ENCODE measurements around the gene PKDREJ. TPM values are rescaled to one million over a fixed set of nuclear protein-coding genes. Genes with fewer than 3 reads are reported as not detected.

The PKDREJ gene
- total RNA-seq, 1 experiment from 2014 or later = not detected

GRCh38 chr22:46239261-46240048 lies 23.7 kb downstream of the PKDREJ start:
- H3K36me3 Mint-ChIP-seq (ENCODE audit: insufficient read depth, unreplicated experiment) = peaks cover 17% of the 10 kb centered on the region
- H3K27ac Mint-ChIP-seq (ENCODE audit: low read depth, unreplicated experiment) = no peak overlapping the region
- H3K9me3 Mint-ChIP-seq (ENCODE audit: unreplicated experiment) = no peaks in the 10 kb centered on the region
- DNase-seq (ENCODE audit: unreplicated experiment) = no peak
- no peak for TF ChIP-seq CTCF (IDR thresholded peaks at IDR 0.05; ENCODE audit: unreplicated experiment)
- CTCF ChIA-PET = no interaction called here
- intact Hi-C loops (cut with micrococcal nuclease) = no loop called here
- no peak overlapping the region for H3K4me3 Mint-ChIP-seq (ENCODE audit: unreplicated experiment)
- no peaks in the 10 kb centered on the region for H3K27me3 Mint-ChIP-seq (ENCODE audit: insufficient read depth, unreplicated experiment)
- POLR2A ChIA-PET = interaction anchor here (1.2 kb wide), 1 partner anchor 10 kb away, joined by 4 read pairs; the partner anchor contains the start of gene CDPF1
- no peaks in the 10 kb centered on the region for H3K4me1 Mint-ChIP-seq (ENCODE audit: insufficient read depth, unreplicated experiment)
- BruUV-seq (replicated peaks) = no TSS peak

DNA sequence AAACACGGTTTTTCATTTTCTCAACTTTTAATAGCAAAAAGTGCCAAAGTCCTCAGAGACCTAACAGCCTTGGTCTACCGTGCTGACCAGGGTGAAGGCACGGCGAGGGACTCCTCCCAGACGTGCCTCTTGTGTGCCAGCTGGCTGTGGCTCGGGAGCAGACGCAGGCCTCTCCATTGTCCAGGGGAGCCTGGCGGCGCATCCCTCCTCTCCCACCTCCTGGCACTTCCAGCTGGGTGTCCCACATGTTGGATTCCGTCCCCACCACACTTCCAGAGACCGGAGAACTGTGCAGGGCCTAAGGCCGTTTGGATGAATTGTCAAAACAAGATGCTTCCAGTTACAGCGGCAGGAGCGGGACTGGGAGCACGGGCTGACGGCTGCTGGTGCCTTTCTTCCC lies 24.6 kb downstream of the PKDREJ start:
- TF ChIP-seq CTCF (IDR thresholded peaks at IDR 0.05; ENCODE audit: unreplicated experiment) = no peak
- H3K36me3 Mint-ChIP-seq (ENCODE audit: insufficient read depth, unreplicated experiment) = peaks cover 17% of the 10 kb centered on the region
- no peaks in the 10 kb centered on the region for H3K9me3 Mint-ChIP-seq (ENCODE audit: unreplicated experiment)
- no peaks in the 10 kb centered on the region for H3K4me1 Mint-ChIP-seq (ENCODE audit: insufficient read depth, unreplicated experiment)
- H3K27me3 Mint-ChIP-seq (ENCODE audit: insufficient read depth, unreplicated experiment) = no peaks in the 10 kb centered on the region
- no peak overlapping the region for H3K27ac Mint-ChIP-seq (ENCODE audit: low read depth, unreplicated experiment)
- no peak for DNase-seq (ENCODE audit: unreplicated experiment)
- intact Hi-C loops (cut with micrococcal nuclease) = no loop called here
- H3K4me3 Mint-ChIP-seq (ENCODE audit: unreplicated experiment) = no peak overlapping the region
- no TSS peak for BruUV-seq (replicated peaks)
- ChIA-PET CTCF (no interaction called here), POLR2A (no interaction called here)

GRCh38 chr22:46237453-46238124 lies 25.6 kb downstream of the PKDREJ start:
- Mint-ChIP-seq H3K4me3 (ENCODE audit: unreplicated experiment) (no peak overlapping the region), H3K36me3 (ENCODE audit: insufficient read depth, unreplicated experiment) (peaks cover 14% of the 10 kb centered on the region), H3K27ac (ENCODE audit: low read depth, unreplicated experiment) (no peak overlapping the region), H3K27me3 (ENCODE audit: insufficient read depth, unreplicated experiment) (no peaks in the 10 kb centered on the region), H3K9me3 (ENCODE audit: unreplicated experiment) (no peaks in the 10 kb centered on the region), H3K4me1 (ENCODE audit: insufficient read depth, unreplicated experiment) (peaks cover 5% of the 10 kb centered on the region)
- no TSS peak for BruUV-seq (replicated peaks)
- ChIA-PET CTCF (interaction anchor here (0.6 to 1.0 kb wide), 2 partner anchors 10 to 226 kb away, joined by 3 to 4 read pairs; no protein-coding TSS in a partner anchor), POLR2A (no interaction called here)
- TF ChIP-seq CTCF (IDR thresholded peaks at IDR 0.05; ENCODE audit: unreplicated experiment) = no peak
- intact Hi-C loops (cut with micrococcal nuclease) = no loop called here
- DNase-seq (ENCODE audit: unreplicated experiment) = no peak

- intact Hi-C loops (cut with micrococcal nuclease) = no loop called here
- no peaks in the 10 kb centered on the region for H3K27me3 Mint-ChIP-seq (ENCODE audit: insufficient read depth, unreplicated experiment)
- DNase-seq (ENCODE audit: unreplicated experiment) = no peak
- peaks cover 6% of the 10 kb centered on the region for H3K36me3 Mint-ChIP-seq (ENCODE audit: insufficient read depth, unreplicated experiment)
- no peak for TF ChIP-seq CTCF (IDR thresholded peaks at IDR 0.05; ENCODE audit: unreplicated experiment)
- no peak overlapping the region for H3K4me3 Mint-ChIP-seq (ENCODE audit: unreplicated experiment)
- ChIA-PET POLR2A (no interaction called here), CTCF (interaction anchor here (0.7 kb wide), 1 partner anchor 14 kb away, joined by 3 read pairs; no protein-coding TSS in a partner anchor)
- peaks cover 5% of the 10 kb centered on the region for H3K4me1 Mint-ChIP-seq (ENCODE audit: insufficient read depth, unreplicated experiment)
- no peak overlapping the region for H3K27ac Mint-ChIP-seq (ENCODE audit: low read depth, unreplicated experiment)
- no TSS peak for BruUV-seq (replicated peaks)
- no peaks in the 10 kb centered on the region for H3K9me3 Mint-ChIP-seq (ENCODE audit: unreplicated experiment)
These were observed 28.2 kb downstream of the PKDREJ start for GRCh38 chr22:46234969-46235368.
